ENCODE data around the gene MGAM2. TPM values are rescaled to one million over a fixed set of nuclear protein-coding genes. Genes with fewer than 3 reads are reported as not detected.

MGAM2 gene
- total and polyA plus RNA-seq, 2 of the 8 experiments (the other 6 are each of a cell fraction or from before 2014, with no cell fraction given) = 0.02 TPM; not detected in 1

GRCh38 chr7:142257958-142258357 lies 146.4 kb downstream of the MGAM2 start, which contains the start of gene PRSS58 (continued):
- TF ChIP-seq ASH2L (IDR thresholded peaks at IDR 0.05; ENCODE audit: low read length) = no peak
- TF ChIP-seq, protein P1, sequence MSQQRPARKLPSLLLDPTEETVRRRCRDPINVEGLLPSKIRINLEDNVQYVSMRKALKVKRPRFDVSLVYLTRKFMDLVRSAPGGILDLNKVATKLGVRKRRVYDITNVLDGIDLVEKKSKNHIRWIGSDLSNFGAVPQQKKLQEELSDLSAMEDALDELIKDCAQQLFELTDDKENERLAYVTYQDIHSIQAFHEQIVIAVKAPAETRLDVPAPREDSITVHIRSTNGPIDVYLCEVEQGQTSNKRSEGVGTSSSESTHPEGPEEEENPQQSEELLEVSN (IDR thresholded peaks at IDR 0.05) = no peak
- no peak for TF ChIP-seq EZH2 (IDR thresholded peaks at IDR 0.05; ENCODE audit: low read depth, low read length, severe bottlenecking)

All from H1 (cell line).